Stimulated activated naive B cell treated with anti-CD40 and anti-IgM and Interleukin-4, amounts not matched to agents 10 μg/mL and 1 μg/mL and 100 μg/mL, for 72 hours (primary cell): ENCODE results near the gene PCDH9.

Experiments
- ATAC-seq, 2 donors: fragments of 150-1000 bp; cut with Tn5 transposase; replicated peaks; 2 replicates each; pipeline ENCODE4 v1.10.0; 2021; ENCODE audit warnings: moderate library complexity in 1 of 2
- DNase-seq: peaks from one replicate; pipeline ENCODE4 v3.0.0; 2021
- H3K27ac Mint-ChIP-seq: one replicate; pipeline ENCODE4 v1.8.0; 2022; ENCODE audit warnings: mild to moderate bottlenecking, mixed read lengths
- H3K27me3 Mint-ChIP-seq, 2 donors: one replicate each; pipeline ENCODE4 v1.8.0; 2022; ENCODE audit warnings: mixed read lengths in 2 of 2
- H3K36me3 Mint-ChIP-seq, 2 donors: one replicate each; pipeline ENCODE4 v1.8.0; 2022; ENCODE audit warnings: mixed read lengths in 2 of 2, mild to moderate bottlenecking in 1 of 2
- H3K4me1 Mint-ChIP-seq, 2 donors: one replicate each; pipeline ENCODE4 v1.8.0; 2022; ENCODE audit warnings: mixed read lengths in 2 of 2, mild to moderate bottlenecking in 1 of 2
- H3K4me3 Mint-ChIP-seq, 2 donors: one replicate each; pipeline ENCODE4 v1.8.0; 2022; ENCODE audit warnings: mild to moderate bottlenecking in 2 of 2, mixed read lengths in 2 of 2, moderate library complexity in 1 of 2
- H3K9me3 Mint-ChIP-seq, 2 donors: one replicate each; pipeline ENCODE4 v1.8.0; 2022; ENCODE audit warnings: mixed read lengths in 2 of 2, mild to moderate bottlenecking in 1 of 2

Gene PCDH9

DNA sequence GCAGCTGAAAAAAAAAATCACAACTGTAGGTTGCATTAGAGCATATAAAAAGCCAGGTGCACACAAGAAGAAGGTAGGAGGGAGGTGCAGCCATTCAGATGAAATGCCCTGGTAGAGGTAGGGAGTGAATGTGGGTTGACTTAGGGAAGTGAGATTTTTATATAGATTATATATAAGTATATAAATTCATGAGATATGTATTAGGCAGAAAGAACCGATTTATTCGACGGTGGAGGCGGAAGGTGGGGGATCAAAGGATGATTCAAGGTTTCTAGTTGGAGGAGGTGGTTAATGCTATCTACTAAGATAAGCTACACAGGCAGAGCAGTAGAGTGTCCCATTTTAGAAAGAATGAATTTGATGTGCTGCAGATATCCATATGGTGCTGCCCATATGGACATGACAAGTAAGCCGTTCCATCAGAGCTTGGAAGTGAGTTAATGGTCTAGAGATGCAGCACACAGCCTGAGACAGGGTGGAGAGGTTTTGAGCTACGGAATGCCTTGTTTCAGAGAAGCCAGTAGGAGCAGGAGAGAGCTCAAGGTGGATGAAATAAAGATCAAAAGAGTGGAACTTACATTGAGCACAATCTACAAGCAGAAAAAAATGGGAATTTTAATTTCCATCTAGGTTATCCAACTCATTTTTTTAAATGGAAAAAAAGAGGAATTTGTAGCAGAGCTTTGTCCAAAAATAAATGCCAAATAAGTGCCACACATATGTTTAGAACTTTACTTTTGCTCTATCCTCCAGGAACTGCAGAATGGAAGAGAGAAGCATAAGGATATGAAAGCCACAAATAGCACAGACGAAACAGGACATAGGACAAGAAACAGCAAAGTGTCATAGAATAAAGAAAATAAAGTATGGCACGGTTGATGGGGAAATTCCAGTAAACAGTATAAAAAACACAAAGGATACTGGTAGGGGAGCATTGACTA, 177.3 kb downstream of the PCDH9 start:
- H3K4me3 Mint-ChIP-seq = no peak overlapping the region
- DNase-seq (no peak), ATAC-seq (no peak)
- H3K36me3 Mint-ChIP-seq = no peaks in the 10 kb centered on the region
- H3K4me1 Mint-ChIP-seq = peaks cover 14 to 16% of the 10 kb centered on the region in 2 donors
- H3K27ac Mint-ChIP-seq = no peak overlapping the region
- H3K27me3 Mint-ChIP-seq = no peaks in the 10 kb centered on the region
- H3K9me3 Mint-ChIP-seq = no peaks in the 10 kb centered on the region

DNA sequence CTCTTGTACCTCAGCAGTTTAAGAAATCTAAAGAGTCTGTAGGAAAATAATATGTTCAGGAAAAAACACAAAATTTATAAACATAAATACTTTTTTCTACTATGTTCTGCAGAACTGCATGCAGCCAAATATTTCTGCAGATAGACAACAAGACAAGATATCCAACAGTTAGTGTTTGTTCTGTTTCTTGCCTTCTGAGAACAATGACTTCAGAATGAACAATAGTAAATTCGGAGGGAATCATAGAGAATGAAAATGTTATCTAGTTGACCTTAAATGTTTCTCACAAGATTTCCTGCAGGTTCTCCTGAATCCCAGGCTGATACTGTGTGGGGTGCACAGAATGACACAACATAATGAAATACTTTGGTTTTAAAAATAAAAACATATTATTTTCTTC, 180.4 kb downstream of the PCDH9 start:
- Mint-ChIP-seq H3K9me3 (no peaks in the 10 kb centered on the region), H3K36me3 (no peaks in the 10 kb centered on the region), H3K27me3 (no peaks in the 10 kb centered on the region), H3K27ac (no peak overlapping the region), H3K4me1 (peaks cover 17 to 20% of the 10 kb centered on the region in 2 donors), H3K4me3 (no peak overlapping the region)
- ATAC-seq (no peak), DNase-seq (no peak)

DNA sequence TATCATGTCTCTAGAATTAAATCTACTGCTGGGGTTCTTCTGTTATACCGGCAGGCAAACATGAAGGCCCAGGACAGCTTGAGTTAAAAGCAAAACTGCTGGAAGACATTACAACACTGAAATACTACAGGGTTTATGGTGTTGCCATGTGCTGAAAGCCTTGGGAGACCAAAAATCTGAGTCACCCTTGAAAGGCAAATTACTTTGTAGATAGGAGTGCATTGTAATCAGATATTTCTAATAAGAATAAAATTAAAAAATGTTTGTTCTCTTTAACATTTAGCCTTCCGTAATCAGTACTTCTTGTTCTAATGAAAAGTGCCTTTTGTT, 181.3 kb downstream of the PCDH9 start:
- DNase-seq (no peak), ATAC-seq (peak; percentile 6 to 26)
- Mint-ChIP-seq H3K4me3 (no peak overlapping the region), H3K36me3 (no peaks in the 10 kb centered on the region), H3K9me3 (no peaks in the 10 kb centered on the region), H3K27ac (peak overlapping the region; percentile 37), H3K27me3 (no peaks in the 10 kb centered on the region), H3K4me1 (peaks cover 17 to 20% of the 10 kb centered on the region in 2 donors)

DNA sequence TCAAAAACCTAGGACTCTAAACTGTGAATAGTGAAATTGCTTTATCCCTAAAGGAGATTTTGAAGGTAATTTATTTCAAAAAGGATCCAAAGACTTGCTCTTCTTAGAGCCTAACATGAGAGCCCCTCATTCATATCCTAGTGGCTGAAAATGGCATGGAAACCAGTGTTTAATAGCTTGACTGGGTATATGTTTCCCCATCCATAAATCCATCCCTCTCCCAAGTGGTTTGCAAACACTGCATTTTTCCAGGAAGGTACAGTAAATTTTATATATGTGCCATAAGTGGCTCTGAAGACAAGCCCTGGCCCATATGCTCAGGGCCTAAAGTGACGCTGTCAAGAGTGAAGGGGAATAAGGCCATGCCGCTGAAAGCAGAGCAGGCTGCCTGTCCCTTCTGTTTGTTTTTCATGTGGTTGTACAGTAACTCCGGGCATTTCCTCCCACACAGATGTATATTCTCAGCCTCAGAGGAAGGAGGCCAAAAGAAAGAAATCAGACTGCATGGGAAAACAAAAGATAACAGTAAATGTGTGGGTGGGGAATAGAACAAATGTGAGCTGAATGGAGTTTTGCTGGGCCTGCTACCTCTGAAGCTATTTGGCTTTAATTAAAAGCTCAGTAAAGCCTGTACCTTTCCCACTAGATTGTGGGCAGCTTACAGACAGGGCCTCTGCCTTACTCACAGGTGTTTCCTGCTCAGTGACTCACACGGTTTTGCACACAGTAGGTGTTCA, 181.9 kb downstream of the PCDH9 start:
- Mint-ChIP-seq H3K36me3 (no peaks in the 10 kb centered on the region), H3K27ac (peak overlapping the region; percentile 37), H3K4me1 (peaks cover 17 to 20% of the 10 kb centered on the region in 2 donors), H3K4me3 (peak overlapping the region in 1 of 2 donors; percentile 40), H3K27me3 (no peaks in the 10 kb centered on the region), H3K9me3 (no peaks in the 10 kb centered on the region)
- ATAC-seq (peak; percentile 96 to 99), DNase-seq (peak; percentile 20)

DNA sequence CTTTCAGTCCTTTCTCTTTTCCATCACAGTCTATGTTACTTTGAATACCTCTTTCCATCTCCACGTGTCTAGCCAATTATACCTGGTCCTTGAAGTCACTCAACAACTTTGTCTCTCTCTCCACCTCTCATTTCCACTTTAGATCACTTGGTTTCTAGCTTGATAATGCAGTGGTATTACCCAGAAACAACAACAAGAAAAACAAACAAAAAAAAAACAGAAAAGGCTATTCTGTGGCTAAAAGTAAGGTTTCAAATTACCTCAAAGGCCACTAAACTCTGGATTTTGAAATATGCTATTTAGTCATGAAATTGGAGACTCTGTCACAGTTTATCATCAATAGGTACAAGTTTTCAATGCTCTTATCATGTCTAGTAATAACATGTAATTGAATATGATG, 184.8 kb downstream of the PCDH9 start:
- Mint-ChIP-seq H3K4me1 (peaks cover 13 to 14% of the 10 kb centered on the region in 2 donors), H3K36me3 (no peaks in the 10 kb centered on the region), H3K4me3 (no peak overlapping the region), H3K9me3 (peaks cover 0 to 4% of the 10 kb centered on the region in 2 donors), H3K27ac (no peak overlapping the region), H3K27me3 (no peaks in the 10 kb centered on the region)
- ATAC-seq = no peak
- no peak for DNase-seq

GRCh38 chr13:67043901-67044300, 186.2 kb downstream of the PCDH9 start:
- Mint-ChIP-seq H3K4me3 (no peak overlapping the region), H3K9me3 (peaks cover 0 to 4% of the 10 kb centered on the region in 2 donors), H3K36me3 (no peaks in the 10 kb centered on the region), H3K27ac (no peak overlapping the region), H3K27me3 (no peaks in the 10 kb centered on the region), H3K4me1 (peaks cover 13 to 14% of the 10 kb centered on the region in 2 donors)
- ATAC-seq = no peak
- no peak for DNase-seq

DNA sequence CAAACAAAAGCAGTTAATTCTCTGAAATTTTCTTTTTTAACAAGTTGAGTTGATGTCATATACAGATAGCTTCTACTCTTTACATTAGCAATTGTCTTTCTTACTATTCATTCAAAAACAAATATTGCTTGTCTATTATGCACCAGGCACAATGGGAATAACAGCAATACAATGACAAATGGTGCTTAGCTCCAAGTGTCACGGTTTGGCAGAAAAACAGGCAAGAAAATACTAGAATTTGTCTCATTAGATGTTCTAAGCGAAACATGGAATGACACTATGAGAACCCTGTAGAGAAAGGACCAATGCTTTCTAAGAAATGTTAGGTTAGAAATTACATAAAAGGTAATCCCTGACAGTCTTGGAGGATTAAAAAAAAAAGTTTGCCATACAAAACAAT, 187.6 kb downstream of the PCDH9 start:
- ATAC-seq (no peak), DNase-seq (no peak)
- Mint-ChIP-seq H3K4me3 (no peak overlapping the region), H3K27me3 (no peaks in the 10 kb centered on the region), H3K9me3 (peaks cover 0 to 4% of the 10 kb centered on the region in 2 donors), H3K27ac (no peak overlapping the region), H3K4me1 (peaks cover 2 to 4% of the 10 kb centered on the region in 2 donors), H3K36me3 (no peaks in the 10 kb centered on the region)

DNA sequence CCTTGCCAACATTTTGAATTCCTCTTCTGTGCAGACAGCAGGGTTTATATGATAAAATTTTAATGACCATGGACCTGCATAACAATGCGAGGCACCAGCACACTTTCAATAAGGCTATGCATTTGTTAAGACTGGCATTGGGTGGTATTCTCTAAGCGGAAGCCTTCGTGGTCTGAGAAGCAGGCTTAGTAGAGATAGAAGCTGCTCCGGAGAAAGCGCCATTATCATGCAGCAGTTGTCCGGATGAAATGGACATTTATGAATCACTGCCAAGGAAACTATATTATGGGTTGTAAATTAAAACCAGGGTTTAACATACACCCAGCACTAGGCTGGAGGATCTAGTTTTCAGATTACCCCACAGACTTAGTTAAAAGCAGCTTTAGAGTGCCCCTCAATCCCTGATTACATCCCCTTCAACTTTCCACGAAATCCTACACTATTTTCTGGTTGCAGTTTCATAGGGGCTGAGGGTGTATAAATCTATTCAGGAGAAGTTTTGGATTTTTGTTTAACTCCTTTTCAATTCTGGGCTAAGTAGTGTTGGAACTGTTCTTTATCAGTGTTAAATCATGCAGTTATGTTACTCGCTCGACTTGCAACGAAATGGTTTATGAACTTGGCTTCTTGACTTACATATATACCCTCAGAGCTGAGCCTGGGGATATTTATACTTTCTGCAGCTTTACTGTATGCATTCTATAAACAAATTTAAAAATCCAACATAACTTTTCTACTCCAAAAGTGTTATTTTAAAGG, 193.3 kb downstream of the PCDH9 start:
- Mint-ChIP-seq H3K4me3 (no peak overlapping the region), H3K36me3 (no peaks in the 10 kb centered on the region), H3K4me1 (peaks cover 6 to 10% of the 10 kb centered on the region in 2 donors), H3K27me3 (no peaks in the 10 kb centered on the region), H3K9me3 (peaks cover 0 to under 1% of the 10 kb centered on the region in 2 donors), H3K27ac (no peak overlapping the region)
- ATAC-seq = no peak
- no peak for DNase-seq

GRCh38 chr13:67033170-67033569, 197.0 kb downstream of the PCDH9 start:
- ATAC-seq = peak in 1 of 2 donors; percentile 42
- Mint-ChIP-seq H3K27me3 (no peaks in the 10 kb centered on the region), H3K4me3 (no peak overlapping the region), H3K27ac (peak overlapping the region; percentile 42), H3K36me3 (no peaks in the 10 kb centered on the region), H3K9me3 (no peaks in the 10 kb centered on the region), H3K4me1 (peaks cover 6 to 10% of the 10 kb centered on the region in 2 donors)
- no peak for DNase-seq

GRCh38 chr13:67023130-67023876, 206.8 kb downstream of the PCDH9 start:
- Mint-ChIP-seq H3K4me1 (peaks cover 12 to 24% of the 10 kb centered on the region in 2 donors), H3K27me3 (no peaks in the 10 kb centered on the region), H3K9me3 (no peaks in the 10 kb centered on the region), H3K4me3 (peak overlapping the region; percentile 15 to 22), H3K36me3 (no peaks in the 10 kb centered on the region), H3K27ac (no peak overlapping the region)
- DNase-seq = no peak
- ATAC-seq = no peak

- Mint-ChIP-seq H3K4me1 (peaks cover 14 to 21% of the 10 kb centered on the region in 2 donors), H3K9me3 (no peaks in the 10 kb centered on the region), H3K27ac (no peak overlapping the region), H3K4me3 (no peak overlapping the region), H3K27me3 (no peaks in the 10 kb centered on the region), H3K36me3 (no peaks in the 10 kb centered on the region)
- DNase-seq = no peak
- no peak for ATAC-seq
These were observed 211.4 kb downstream of the PCDH9 start for GRCh38 chr13:67018775-67019174.

- ATAC-seq = no peak
- no peaks in the 10 kb centered on the region for H3K9me3 Mint-ChIP-seq
- H3K4me3 Mint-ChIP-seq = no peak overlapping the region
These were observed 212.9 kb downstream of the PCDH9 start for GRCh38 chr13:67017276-67017675.

GRCh38 chr13:67015976-67016600, 214.0 kb downstream of the PCDH9 start:
- Mint-ChIP-seq H3K9me3 (no peaks in the 10 kb centered on the region), H3K27ac (no peak overlapping the region)
- no peak for ATAC-seq

More at GRCh38 chr13:67017276-67017675, 212.9 kb downstream of the PCDH9 start:
- Mint-ChIP-seq H3K27me3 (no peaks in the 10 kb centered on the region), H3K27ac (no peak overlapping the region), H3K36me3 (no peaks in the 10 kb centered on the region), H3K4me1 (peaks cover 7 to 9% of the 10 kb centered on the region in 2 donors)
- DNase-seq = no peak

More at GRCh38 chr13:67015976-67016600, 214.0 kb downstream of the PCDH9 start:
- no peak for DNase-seq
- Mint-ChIP-seq H3K4me3 (no peak overlapping the region), H3K4me1 (peaks cover 7 to 9% of the 10 kb centered on the region in 2 donors), H3K27me3 (no peaks in the 10 kb centered on the region), H3K36me3 (no peaks in the 10 kb centered on the region)
